Astrocyte (in vitro differentiated cells and primary cell): ENCODE results near the gene ARFIP1. TPM values are rescaled to one million over a fixed set of nuclear protein-coding genes. Genes with fewer than 3 reads are reported as not detected.

Source experiments
- DNase-seq: peaks from one replicate; pipeline ENCODE4 v3.0.0-alpha.2; 2010; ENCODE audit warnings: low read depth
- FAIRE-seq: peaks from 2 replicates; lab custom pipeline; 2011; peaks lifted over from hg19 to GRCh38; lab: Jason Lieb, UNC
- H2AFZ ChIP-seq: 2 replicates; pipeline ENCODE4 v1.6.0; 2012; ENCODE audit warnings: low read depth, low read length, inconsistent platforms
- H3K27ac ChIP-seq: 2 replicates; pipeline ENCODE4 v1.5.1; 2011; ENCODE audit warnings: low read depth, low read length, inconsistent platforms
- H3K27me3 ChIP-seq: 2 replicates; pipeline ENCODE4 v1.6.0; 2011; ENCODE audit warnings: low read length, inconsistent platforms; ENCODE audit not compliant: insufficient read depth
- H3K36me3 ChIP-seq: 2 replicates; pipeline ENCODE4 v1.5.1; 2011; ENCODE audit warnings: low read length, inconsistent platforms; ENCODE audit not compliant: insufficient read depth
- H3K4me1 ChIP-seq: 2 replicates; pipeline ENCODE4 v1.5.1; 2011; ENCODE audit warnings: low read length, inconsistent platforms; ENCODE audit not compliant: insufficient read depth
- H3K4me2 ChIP-seq: 2 replicates; pipeline ENCODE4 v1.6.0; 2012; ENCODE audit warnings: low read length, inconsistent platforms
- H3K4me3 ChIP-seq: 2 replicates; pipeline ENCODE4 v1.5.1; 2011; ENCODE audit warnings: low read depth, mild to moderate bottlenecking, low read length, inconsistent platforms; ENCODE audit not compliant: insufficient read depth
- H3K79me2 ChIP-seq: 2 replicates; pipeline ENCODE4 v1.6.0; 2012; ENCODE audit warnings: mild to moderate bottlenecking, low read length, inconsistent platforms; ENCODE audit not compliant: insufficient read depth
- H3K9ac ChIP-seq: 2 replicates; pipeline ENCODE4 v1.6.0; 2012; ENCODE audit warnings: mild to moderate bottlenecking, low read length, inconsistent platforms
- H3K9me3 ChIP-seq: 2 replicates; pipeline ENCODE4 v1.5.1; 2012; ENCODE audit warnings: low read depth, mild to moderate bottlenecking, low read length, inconsistent platforms; ENCODE audit not compliant: insufficient read depth
- H4K20me1 ChIP-seq: 2 replicates; pipeline ENCODE4 v1.6.0; 2012; ENCODE audit warnings: low read length, inconsistent platforms; ENCODE audit not compliant: insufficient read depth
- H3K27ac Mint-ChIP-seq: one replicate; pipeline ENCODE4 v1.8.0; 2021; ENCODE audit warnings: mild to moderate bottlenecking, mixed read lengths; ENCODE audit not compliant: unreplicated experiment
- H3K27me3 Mint-ChIP-seq: one replicate; pipeline ENCODE4 v1.8.0; 2021; ENCODE audit warnings: low read depth, mixed read lengths; ENCODE audit not compliant: unreplicated experiment
- H3K36me3 Mint-ChIP-seq: one replicate; pipeline ENCODE4 v1.8.0; 2021; ENCODE audit warnings: low read depth, mixed read lengths; ENCODE audit not compliant: unreplicated experiment
- H3K4me1 Mint-ChIP-seq: one replicate; pipeline ENCODE4 v1.8.0; 2021; ENCODE audit warnings: low read depth, mixed read lengths; ENCODE audit not compliant: unreplicated experiment
- H3K4me3 Mint-ChIP-seq: one replicate; pipeline ENCODE4 v1.8.0; 2021; ENCODE audit warnings: mild to moderate bottlenecking, moderate library complexity, mixed read lengths; ENCODE audit not compliant: unreplicated experiment
- H3K9me3 Mint-ChIP-seq: one replicate; pipeline ENCODE4 v1.8.0; 2021; ENCODE audit warnings: mild to moderate bottlenecking, mixed read lengths; ENCODE audit not compliant: unreplicated experiment
- CTCF ChIP-seq: IDR thresholded peaks from 2 replicates; pipeline ENCODE4 v1.5.1; 2011; ENCODE audit warnings: low read depth, mild to moderate bottlenecking, inconsistent platforms, low read length, moderate library complexity; ENCODE audit not compliant: insufficient read depth
- EZH2 ChIP-seq: IDR thresholded peaks from 2 replicates; pipeline ENCODE4 v1.6.1; 2012; ENCODE audit warnings: mild to moderate bottlenecking, low read length, inconsistent platforms; ENCODE audit not compliant: insufficient read depth
- total RNA-seq: library from RNA; stranded (reverse); gene quantifications from 2 replicates; pipeline ENCODE4 v1.2.1, GENCODE V29; 2021

ARFIP1 gene
- total RNA-seq, 1 donor from 2014 or later, result 30.7 TPM

GRCh38 chr4:152810715-152811287 is 31.0 kb downstream of the ARFIP1 start:
- Histone ChIP-seq H3K27ac (no peak overlapping the region), H3K4me3 (no peak overlapping the region), H3K9me3 (no peaks in the 10 kb centered on the region), H3K36me3 (no peaks in the 10 kb centered on the region), H3K4me1 (no peaks in the 10 kb centered on the region), H3K27me3 (no peaks in the 10 kb centered on the region), H3K79me2 (peaks cover 61% of the 10 kb centered on the region), H4K20me1 (peaks cover 61% of the 10 kb centered on the region), H3K4me2 (no peak overlapping the region), H3K9ac (no peak overlapping the region), H2AFZ (no peak overlapping the region)
- Mint-ChIP-seq H3K4me1 (peaks cover 5% of the 10 kb centered on the region), H3K9me3 (peaks cover 4% of the 10 kb centered on the region), H3K27ac (no peak overlapping the region), H3K36me3 (peaks cover 8% of the 10 kb centered on the region), H3K27me3 (no peaks in the 10 kb centered on the region), H3K4me3 (no peak overlapping the region)
- FAIRE-seq (peak; percentile 29), DNase-seq (no peak)
- TF ChIP-seq CTCF (no peak), EZH2 (no peak)

DNA sequence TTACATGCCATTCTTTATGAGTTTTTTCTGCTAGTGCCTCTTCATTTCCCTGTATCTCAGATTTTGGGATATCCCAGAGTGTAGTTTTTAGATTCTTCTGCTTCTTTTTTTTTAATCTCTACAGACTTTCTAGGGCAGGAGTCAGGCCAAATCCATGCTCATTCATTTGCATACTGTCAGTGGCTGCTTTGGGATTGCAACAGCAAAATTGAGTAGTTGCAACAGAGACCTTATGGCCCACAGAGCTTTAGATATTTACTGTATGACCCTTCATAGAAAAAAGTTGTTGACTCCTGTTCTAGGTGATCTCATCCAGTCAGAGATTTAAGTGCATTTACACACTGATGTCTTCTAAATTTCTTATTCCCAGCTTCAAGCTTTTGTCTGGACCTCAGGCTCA is 35.3 kb downstream of the ARFIP1 start:
- Mint-ChIP-seq H3K36me3 (peaks cover 14% of the 10 kb centered on the region), H3K27me3 (no peaks in the 10 kb centered on the region), H3K9me3 (peaks cover 4% of the 10 kb centered on the region), H3K4me3 (no peak overlapping the region), H3K4me1 (no peaks in the 10 kb centered on the region), H3K27ac (no peak overlapping the region)
- Histone ChIP-seq H3K27ac (no peak overlapping the region), H3K27me3 (no peaks in the 10 kb centered on the region), H3K9me3 (no peaks in the 10 kb centered on the region), H2AFZ (no peak overlapping the region), H3K36me3 (no peaks in the 10 kb centered on the region), H3K4me2 (no peak overlapping the region), H3K79me2 (peaks cover 31% of the 10 kb centered on the region), H3K4me3 (no peak overlapping the region), H3K4me1 (no peaks in the 10 kb centered on the region), H4K20me1 (peaks cover 42% of the 10 kb centered on the region), H3K9ac (no peak overlapping the region)
- DNase-seq, result no peak
- no peak for FAIRE-seq
- TF ChIP-seq CTCF, result no peak
- no peak for TF ChIP-seq EZH2

DNA sequence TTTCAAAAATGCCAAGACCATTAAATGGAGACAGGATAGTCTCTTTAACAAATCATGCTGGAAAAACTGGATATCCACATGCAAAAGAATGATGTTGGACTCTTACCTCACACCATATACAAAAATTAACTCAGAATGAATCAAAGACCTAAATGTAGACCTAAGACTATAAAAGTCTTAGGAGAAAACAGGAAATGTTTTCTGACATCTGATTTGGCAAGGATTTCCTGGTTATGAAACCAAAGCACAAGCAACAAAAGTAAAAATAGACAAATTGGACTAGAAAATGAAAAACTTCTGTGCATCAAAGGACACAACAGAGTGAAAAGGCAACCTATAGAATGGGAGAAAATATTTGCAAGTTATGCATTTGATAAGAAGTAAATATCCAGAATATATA is 37.6 kb downstream of the ARFIP1 start:
- no peaks in the 10 kb centered on the region for H3K9me3 ChIP-seq
- Mint-ChIP-seq H3K27ac (no peak overlapping the region), H3K36me3 (peaks cover 17% of the 10 kb centered on the region), H3K27me3 (no peaks in the 10 kb centered on the region), H3K4me3 (no peak overlapping the region), H3K9me3 (peaks cover 4% of the 10 kb centered on the region), H3K4me1 (no peaks in the 10 kb centered on the region)
- no peaks in the 10 kb centered on the region for H3K27me3 ChIP-seq
- H3K36me3 ChIP-seq, result no peaks in the 10 kb centered on the region
- no peak overlapping the region for H3K4me3 ChIP-seq
- H3K4me2 ChIP-seq, result no peak overlapping the region
- no peaks in the 10 kb centered on the region for H3K4me1 ChIP-seq
- peaks cover 34% of the 10 kb centered on the region for H4K20me1 ChIP-seq
- FAIRE-seq, result peak; percentile 45
- H2AFZ ChIP-seq, result no peak overlapping the region
- no peak for DNase-seq
- no peak overlapping the region for H3K9ac ChIP-seq
- peaks cover 19% of the 10 kb centered on the region for H3K79me2 ChIP-seq
- TF ChIP-seq EZH2, result no peak
- no peak for TF ChIP-seq CTCF
- H3K27ac ChIP-seq, result no peak overlapping the region
